Lower leg skin (tissue), 4 donors: ENCODE measurements around the gene HBG2. TPM values are rescaled to one million over a fixed set of nuclear protein-coding genes. Genes with fewer than 3 reads are reported as not detected.
"Not testable (repeated sequence)": the region's sequence is repeated elsewhere in the genome, so short reads cannot be mapped to it uniquely, and the experiment has no call there.

ENCODE experiments used
- DNase-seq, 2 donors: peaks; one replicate each; pipeline ENCODE4 v3.0.0-alpha.2; 2019; ENCODE audit warnings: low spot score in 2 of 2
- H3K4me3 ChIP-seq: fragments of 200-600 bp; sonication (generic); 2 replicates; pipeline ENCODE4 v1.5.1; 2017; ENCODE audit warnings: mild to moderate bottlenecking, low read depth; ENCODE audit not compliant: poor library complexity, severe bottlenecking
- POLR2A ChIP-seq, 2 donors: fragments of 450-650 bp; IDR thresholded peaks; one replicate each; pipeline ENCODE4 v1.6.1; 2016 to 2017; ENCODE audit warnings: antibody characterized with exemption in 2 of 2, mild to moderate bottlenecking in 1 of 2, moderate library complexity in 1 of 2
- WGBS, 2 donors: methylation state at CpG; one replicate each; pipeline ENCODE4 v1.1.5; 2018; 5-methylcytosine and 5-hydroxymethylcytosine counted together
- intact Hi-C: fragments of 100-400 bp; cut with DNase I; formaldehyde crosslinking; loops from one replicate; pipeline ENCODE4 v1.15.0; 2023; ENCODE audit warnings: low total_unique reads
- total RNA-seq, 4 donors: library from RNA; depleted of rRNA; stranded (reverse); fragments of >200 nt; gene quantifications; one replicate each; pipeline ENCODE4 v1.1.0, GENCODE V29; 2016
- TF ChIP-seq, protein P1 (sequence below), 3 donors: fragments of 450-650 bp; IDR thresholded peaks; one replicate each; pipeline ENCODE4 v1.5.1; 2016; ENCODE audit warnings: antibody characterized with exemption in 3 of 3, mild to moderate bottlenecking in 3 of 3, moderate library complexity in 2 of 3

Gene HBG2
- total RNA-seq, result not detected

DNA sequence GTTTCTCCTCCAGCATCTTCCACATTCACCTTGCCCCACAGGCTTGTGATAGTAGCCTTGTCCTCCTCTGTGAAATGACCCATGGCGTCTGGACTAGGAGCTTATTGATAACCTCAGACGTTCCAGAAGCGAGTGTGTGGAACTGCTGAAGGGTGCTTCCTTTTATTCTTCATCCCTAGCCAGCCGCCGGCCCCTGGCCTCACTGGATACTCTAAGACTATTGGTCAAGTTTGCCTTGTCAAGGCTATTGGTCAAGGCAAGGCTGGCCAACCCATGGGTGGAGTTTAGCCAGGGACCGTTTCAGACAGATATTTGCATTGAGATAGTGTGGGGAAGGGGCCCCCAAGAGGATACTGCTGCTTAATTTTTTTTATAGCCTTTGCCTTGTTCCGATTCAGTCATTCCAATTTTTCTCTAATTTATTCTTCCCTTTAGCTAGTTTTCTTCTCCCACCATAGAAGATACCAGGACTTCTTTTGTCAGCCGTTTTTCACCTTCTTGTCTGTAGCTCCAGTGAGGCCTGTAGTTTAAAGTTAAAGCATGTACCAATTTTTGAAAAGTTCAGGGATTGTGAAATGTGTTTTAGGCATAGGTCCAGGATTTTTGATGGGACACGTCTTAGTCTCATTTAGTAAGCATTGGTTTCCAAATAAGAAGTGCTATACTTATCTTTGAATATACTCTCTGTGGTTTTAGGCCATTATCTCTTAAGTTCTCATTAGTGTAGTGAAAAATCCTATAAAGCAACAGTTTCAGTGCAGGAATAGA lies at the start of gene HBG2:
HBG2 (minus strand) TSS at position 136 of the 768 bp plus-strand sequence; CDS start at position 83, 53 bp downstream.
- H3K4me3 ChIP-seq, DNase-seq, intact Hi-C loops: not testable (repeated sequence)
- WGBS, 2 donors, result 67 to 71% methylated on average over 4 of the region's 9 CpGs

DNA sequence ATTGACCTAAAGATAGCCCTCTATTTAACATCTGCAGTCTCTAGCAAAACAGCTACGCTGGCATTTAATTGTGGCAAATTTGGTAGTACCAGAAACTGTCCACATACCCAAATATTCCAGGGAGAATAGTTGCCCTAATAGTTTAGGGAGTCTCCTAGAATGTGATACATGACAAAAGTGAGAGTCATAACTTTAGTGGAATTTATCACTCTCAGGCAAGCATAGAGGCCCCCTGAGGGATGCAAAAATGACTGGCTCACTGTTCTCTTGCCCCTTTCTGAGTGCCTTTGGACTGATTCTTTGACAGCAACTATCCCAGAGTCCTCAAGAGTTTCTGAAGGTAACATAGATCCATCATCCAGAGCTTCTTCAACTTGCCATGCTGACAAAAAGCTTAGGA lies 49.5 kb upstream of the HBG2 start:
- no peak for DNase-seq
- TF ChIP-seq, protein P1, sequence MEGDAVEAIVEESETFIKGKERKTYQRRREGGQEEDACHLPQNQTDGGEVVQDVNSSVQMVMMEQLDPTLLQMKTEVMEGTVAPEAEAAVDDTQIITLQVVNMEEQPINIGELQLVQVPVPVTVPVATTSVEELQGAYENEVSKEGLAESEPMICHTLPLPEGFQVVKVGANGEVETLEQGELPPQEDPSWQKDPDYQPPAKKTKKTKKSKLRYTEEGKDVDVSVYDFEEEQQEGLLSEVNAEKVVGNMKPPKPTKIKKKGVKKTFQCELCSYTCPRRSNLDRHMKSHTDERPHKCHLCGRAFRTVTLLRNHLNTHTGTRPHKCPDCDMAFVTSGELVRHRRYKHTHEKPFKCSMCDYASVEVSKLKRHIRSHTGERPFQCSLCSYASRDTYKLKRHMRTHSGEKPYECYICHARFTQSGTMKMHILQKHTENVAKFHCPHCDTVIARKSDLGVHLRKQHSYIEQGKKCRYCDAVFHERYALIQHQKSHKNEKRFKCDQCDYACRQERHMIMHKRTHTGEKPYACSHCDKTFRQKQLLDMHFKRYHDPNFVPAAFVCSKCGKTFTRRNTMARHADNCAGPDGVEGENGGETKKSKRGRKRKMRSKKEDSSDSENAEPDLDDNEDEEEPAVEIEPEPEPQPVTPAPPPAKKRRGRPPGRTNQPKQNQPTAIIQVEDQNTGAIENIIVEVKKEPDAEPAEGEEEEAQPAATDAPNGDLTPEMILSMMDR (IDR thresholded peaks at IDR 0.05), result no peak
- TF ChIP-seq POLR2A (IDR thresholded peaks at IDR 0.05), result no peak
- 91 to 94% methylated on average over 1 of the region's 1 CpG for WGBS, 2 donors
- intact Hi-C loops, result no loop called here
- H3K4me3 ChIP-seq, result no peak overlapping the region

DNA sequence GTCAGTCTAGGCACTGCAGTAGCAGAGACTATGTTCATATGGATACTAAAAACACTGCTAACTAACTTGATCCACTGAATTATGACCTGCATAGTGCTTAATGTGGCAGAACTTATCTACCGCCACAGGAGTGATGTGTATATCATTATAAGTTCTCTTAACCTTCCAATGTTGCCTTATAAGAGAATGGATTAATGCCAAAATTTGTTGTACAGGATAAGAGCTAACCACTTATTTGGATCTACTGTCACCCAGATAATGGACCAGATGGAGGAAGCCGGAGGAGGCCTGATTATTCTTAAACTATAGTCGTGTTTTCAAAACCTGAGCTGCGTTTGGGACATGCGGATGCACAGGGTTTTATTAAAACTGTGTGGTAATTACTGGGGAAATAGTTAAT lies 49.0 kb upstream of the HBG2 start:
- no peak overlapping the region for H3K4me3 ChIP-seq
- TF ChIP-seq, protein P1 (IDR thresholded peaks at IDR 0.05), result no peak
- TF ChIP-seq POLR2A (IDR thresholded peaks at IDR 0.05), result no peak
- 72 to 85% methylated on average over 5 of the region's 5 CpGs for WGBS, 2 donors
- intact Hi-C loops, result no loop called here
- DNase-seq, result no peak

DNA sequence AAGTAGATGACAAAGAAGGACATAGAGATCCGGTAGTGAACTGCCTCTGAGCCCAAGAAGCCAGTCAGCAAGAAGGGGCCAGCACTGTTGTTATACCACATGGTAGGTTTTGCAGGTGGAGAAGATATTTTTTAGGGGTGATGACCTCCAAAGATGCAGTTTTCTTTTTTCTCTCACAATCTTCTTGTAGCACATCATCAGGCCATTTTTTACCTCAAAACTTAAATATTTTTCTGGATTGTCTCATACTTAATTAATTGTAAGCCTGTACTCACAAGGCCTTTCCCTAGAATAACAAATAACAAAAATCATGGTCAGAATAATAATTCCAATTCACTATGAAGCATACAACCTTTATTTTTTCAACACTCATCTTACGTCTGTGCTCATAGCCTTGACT lies 47.3 kb upstream of the HBG2 start, which contains the start of gene OR51B4:
OR51B4 (minus strand) TSS at position 101 of the 400 bp plus-strand sequence; CDS start at position 101, 0 bp downstream.
- 91 to 92% methylated on average over 2 of the region's 2 CpGs for WGBS, 2 donors

DNA sequence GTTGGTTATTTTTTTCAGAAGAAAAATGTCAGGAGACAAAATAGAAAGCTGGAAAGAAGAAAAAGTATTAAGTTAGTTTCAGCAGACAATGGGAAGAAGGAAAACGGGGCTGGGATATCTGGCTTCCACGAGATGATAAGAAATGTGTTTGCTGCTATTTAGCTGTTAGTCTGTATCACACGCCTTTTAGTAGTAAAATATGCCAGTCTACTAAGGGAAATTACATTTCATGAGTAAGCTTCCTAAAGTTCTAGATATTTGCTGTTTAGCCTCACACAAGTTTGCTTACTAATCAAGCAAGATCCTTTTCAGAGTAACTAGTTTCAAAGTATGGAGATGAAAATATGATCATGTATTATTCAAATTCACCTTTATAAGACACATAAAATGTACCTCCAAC lies 45.7 kb upstream of the HBG2 start:
- 67 to 78% methylated on average over 3 of the region's 3 CpGs for WGBS, 2 donors
- no peak overlapping the region for H3K4me3 ChIP-seq
- DNase-seq, result no peak
- TF ChIP-seq POLR2A (IDR thresholded peaks at IDR 0.05), result no peak
- TF ChIP-seq, protein P1 (IDR thresholded peaks at IDR 0.05), result no peak
- intact Hi-C loops, result no loop called here

More for the DNA sequence above, 47.3 kb upstream of the HBG2 start, which contains the start of gene OR51B4:
- no peak within 1 kb of the TSS for H3K4me3 ChIP-seq
- no peak for DNase-seq
- intact Hi-C loops, result no loop called here
- TF ChIP-seq, protein P1 (IDR thresholded peaks at IDR 0.05), result no peak

DNA sequence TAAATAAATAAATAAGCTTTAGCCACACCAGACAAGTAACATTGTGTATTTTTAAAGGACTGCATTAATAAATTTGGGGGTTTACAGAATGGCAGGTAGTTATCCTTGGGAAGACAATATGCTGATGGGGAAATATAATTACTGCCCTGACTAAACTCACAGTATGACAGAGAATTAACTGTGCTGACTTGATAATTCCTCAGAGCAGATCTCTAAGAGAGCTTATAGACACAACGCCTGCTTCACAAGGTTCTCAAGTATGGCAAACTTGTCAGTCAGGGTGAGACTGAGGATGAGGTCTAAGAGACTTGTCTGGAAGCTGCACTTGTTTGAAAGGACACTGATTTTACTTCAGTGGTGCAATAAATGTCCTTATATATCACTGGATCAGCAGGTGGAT lies 43.9 kb upstream of the HBG2 start:
- H3K4me3 ChIP-seq, result no peak overlapping the region
- 0 to 82% methylated on average over 1 of the region's 1 CpG for WGBS, 2 donors
- DNase-seq, result no peak
- intact Hi-C loops, result no loop called here
- TF ChIP-seq, protein P1 (IDR thresholded peaks at IDR 0.05), result no peak
- TF ChIP-seq POLR2A (IDR thresholded peaks at IDR 0.05), result no peak
